NCI-H82 treated with DMSO at 0.1 percent for 48 hours (cell line): ENCODE results near the gene MOSPD3.
A peak's percentile ranks its signal among the peaks of the same experiment; 100 is the strongest.
"Not testable (repeated sequence)": the region's sequence is repeated elsewhere in the genome, so short reads cannot be mapped to it uniquely, and the experiment has no call there.

Experiments
- DNase-seq: peaks from one replicate; lab custom pipeline; 2025; ENCODE audit not compliant: unreplicated experiment; lab: John Stamatoyannopoulos, UW

The MOSPD3 gene

DNA sequence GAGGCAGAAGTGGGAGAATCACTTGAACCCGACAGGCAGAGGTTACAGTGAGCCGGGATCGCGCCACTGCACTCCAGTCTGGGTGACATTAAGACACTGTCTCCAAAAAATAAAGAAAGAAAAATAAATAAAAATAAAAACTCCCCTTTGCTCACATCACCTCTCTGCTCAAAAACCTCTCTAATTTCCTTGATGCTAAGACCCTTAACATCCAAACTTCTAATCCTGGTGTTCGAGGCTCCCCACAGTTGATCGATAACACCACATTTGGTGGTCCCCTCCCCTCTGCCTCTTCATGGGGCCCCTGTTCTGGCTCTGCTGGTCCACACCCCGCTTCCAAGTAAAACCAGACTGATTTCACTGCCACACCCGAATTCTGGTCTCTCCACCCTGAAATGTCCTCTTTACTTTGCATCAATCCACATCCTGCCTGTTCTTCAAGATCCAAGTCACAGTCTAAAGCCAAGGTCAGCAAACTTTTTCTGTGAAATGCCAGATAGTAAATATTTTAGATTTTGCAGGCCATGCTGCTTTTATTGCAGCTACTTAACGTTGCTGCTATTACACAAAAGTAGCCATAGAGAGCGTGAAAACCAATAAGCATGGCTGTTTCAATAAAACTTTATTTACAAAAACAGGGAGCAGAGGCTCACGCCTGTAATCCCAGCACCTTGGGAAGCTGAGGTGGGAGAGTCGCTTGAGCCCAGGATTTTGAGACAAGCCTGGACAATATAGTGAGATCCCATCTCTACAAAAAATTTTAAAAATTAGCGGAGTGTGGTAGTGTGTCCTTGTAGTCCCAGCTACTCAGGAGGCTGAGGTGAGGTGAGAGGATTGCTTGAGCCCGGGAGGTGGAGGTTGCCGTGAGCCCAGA, 11.8 kb downstream of the MOSPD3 start:
- no peak for DNase-seq

DNA sequence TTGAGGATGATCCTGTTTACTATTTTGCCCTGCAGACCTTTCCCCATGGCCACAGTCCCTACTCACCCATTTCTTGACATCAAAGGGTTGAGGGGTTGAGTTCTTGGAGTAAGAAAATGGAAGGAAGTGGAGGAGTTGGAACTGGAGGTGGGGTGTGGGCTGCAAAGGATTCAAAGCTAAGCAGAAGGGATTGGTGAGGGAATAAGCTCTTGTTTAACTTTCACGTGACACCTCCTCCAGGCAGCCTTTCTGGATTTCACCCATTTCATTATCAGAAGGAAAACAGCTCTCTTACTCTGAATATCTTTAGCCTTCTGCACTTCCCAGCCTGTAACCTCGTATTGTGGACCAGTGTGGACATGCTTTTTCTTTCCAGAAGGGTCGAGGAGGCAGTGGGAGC, 13.7 kb downstream of the MOSPD3 start:
- DNase-seq, result no peak

DNA sequence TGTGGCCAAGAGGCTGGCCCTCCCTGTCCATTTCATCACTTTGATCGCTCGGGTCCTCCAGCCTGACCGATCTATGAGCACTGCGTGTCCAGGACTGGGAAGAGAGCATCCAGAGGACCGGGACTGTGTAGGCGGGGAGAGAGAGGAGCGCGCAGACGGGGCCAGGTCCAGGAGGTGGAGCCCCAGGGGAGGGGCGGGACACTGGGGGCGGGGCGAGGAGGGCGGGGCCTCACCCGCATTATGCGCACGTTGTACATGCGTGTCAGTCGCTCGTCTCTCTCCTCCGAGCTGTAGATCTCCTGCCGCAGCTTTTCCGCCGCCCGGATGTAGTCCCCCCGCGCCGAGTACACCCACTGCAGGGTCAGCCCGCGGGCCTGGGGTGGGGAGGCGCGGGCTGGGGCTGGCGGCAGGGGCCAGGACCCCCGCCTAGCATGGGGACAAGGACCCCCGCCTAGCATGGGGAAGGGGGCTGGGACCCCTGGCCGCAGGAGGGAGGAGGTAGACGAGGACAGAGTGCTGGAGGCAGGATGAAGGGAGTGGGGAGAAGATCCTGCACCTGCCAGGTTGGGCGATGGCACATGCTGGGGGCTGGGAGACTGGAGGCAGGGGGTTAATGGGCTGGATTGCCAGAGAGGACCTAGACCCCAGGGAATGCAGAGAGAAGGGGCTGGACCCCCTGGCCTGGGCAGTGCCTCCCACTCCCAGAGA, 14.3 kb downstream of the MOSPD3 start:
- peak; percentile 67 for DNase-seq

DNA sequence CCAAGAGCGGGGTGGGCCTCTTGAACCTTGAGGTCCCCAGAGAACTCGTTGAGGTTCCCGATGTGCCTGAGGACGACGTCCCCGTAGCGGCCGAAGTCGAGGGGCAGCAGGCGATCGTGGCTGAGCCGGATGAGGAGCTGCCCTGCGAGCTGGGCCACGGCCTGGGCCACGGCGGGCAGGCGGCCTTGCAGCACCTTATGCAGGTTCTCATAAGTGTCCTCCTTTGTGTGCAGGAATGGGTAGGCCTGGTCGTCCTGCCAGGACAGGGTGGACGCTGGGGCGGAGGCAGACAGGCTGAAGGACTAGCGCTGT, 14.9 kb downstream of the MOSPD3 start:
- no peak for DNase-seq

DNA sequence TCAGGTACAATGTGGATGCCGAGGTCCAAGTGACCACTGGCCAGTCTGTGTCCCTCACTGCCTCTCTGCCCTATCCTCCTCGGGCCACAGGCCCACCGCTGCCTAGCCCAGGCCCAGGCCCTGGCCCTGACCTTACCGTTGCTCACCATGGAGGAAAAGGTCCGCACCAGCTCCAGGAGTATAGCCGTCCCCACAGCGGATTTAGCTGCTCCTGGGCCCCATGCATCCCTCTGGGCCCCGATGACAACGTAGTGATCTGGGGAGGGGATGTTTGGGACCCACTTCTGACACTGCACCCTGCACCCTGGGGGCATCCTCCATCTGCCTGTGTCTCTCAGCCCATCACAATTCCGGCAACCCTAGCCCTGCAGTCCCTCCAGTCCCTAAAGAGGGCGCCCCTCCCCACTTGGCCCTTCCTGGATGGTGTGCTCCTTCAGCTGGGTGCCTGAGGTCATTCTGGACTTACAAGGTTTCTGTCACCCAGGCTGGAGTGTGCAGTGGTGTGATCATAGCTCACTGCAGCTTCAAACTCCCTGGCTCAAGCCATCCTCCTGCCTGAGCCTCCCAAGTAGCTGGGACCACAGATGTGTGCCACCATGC, 16.9 kb downstream of the MOSPD3 start:
- peak; percentile 27 for DNase-seq

DNA sequence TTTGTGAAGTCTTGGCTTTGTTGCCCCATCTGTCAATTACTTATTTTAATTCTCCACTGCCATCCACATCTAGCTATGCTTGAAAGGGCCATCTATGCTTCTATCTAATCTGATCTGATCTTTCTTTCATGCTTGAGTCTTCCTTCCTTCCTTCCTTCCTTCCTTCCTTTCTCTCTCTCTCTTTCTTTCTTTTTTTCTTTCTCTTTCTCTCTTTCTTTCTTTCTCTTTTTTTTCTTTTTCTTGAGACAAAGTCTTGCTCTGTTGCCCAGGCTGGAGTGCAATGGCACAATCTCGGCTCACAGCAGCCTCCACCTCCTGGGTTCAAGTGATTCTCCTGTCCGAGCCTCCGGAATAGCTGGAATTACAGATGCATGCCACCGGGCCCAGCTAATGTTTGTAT, 17.7 kb downstream of the MOSPD3 start:
- DNase-seq, result no peak

DNA sequence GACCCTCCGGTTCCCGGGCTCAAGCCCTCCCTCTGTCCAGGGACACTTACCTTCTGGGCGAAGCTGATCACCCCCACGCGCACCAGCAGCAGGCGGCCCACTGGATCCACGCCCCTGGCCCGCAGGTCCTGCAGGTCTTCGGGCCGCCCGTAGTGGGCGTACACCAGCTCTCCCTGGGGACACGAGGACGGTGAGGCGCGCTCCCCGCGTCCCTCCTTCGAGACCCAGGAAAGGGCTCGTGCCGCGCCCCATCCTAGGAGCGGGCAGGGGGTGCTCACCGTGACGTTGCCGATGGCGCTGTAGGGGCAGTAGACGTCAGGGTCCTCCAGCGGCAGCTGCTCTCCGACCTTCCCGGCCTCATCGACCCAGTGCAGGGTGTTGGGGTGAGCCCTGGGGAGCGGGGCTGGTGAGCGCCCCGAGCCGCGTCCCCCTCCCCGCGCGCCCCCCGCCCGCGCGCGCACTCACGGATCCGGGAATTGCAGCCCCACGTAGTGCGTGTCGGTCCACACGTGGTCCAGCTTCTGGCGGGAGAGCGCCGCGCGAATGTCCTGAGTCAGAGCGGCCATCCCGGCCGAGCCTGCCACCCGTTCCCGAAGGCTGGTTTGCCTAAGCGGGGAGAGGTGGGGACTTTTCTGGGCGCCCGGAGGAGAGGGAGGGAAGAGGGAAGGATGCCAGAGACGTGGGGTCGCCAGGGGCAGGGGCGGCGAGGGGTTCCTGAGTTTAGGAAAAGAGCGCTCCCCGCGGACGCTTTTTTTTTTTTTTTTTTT, 20.8 kb downstream of the MOSPD3 start:
- no peak for DNase-seq

DNA sequence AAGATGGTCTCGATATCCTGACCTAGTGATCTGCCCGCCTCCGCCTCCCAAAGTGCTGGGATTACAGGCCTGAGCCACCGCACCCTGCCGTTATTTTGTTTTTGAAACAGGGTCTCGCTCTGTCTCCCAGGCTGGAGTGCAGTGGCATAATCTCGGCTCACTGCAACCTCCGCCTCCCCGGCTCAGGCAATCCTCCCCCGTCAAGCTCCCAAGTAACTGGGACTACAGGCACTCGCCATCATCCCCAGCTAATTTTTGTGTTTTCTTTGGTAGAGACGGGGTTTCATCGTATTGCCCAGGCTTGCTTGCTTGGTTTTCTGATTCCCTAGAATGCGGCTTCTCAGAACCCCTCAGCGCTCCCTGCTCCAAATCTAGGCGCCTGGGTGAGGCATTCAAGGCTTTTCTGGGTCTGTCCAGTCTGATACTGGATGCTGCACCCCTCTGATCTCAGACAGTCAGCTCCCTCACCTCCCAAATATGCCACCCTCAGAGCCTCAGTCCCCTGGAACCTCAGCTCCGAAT, 27.7 kb downstream of the MOSPD3 start:
- no peak for DNase-seq

DNA sequence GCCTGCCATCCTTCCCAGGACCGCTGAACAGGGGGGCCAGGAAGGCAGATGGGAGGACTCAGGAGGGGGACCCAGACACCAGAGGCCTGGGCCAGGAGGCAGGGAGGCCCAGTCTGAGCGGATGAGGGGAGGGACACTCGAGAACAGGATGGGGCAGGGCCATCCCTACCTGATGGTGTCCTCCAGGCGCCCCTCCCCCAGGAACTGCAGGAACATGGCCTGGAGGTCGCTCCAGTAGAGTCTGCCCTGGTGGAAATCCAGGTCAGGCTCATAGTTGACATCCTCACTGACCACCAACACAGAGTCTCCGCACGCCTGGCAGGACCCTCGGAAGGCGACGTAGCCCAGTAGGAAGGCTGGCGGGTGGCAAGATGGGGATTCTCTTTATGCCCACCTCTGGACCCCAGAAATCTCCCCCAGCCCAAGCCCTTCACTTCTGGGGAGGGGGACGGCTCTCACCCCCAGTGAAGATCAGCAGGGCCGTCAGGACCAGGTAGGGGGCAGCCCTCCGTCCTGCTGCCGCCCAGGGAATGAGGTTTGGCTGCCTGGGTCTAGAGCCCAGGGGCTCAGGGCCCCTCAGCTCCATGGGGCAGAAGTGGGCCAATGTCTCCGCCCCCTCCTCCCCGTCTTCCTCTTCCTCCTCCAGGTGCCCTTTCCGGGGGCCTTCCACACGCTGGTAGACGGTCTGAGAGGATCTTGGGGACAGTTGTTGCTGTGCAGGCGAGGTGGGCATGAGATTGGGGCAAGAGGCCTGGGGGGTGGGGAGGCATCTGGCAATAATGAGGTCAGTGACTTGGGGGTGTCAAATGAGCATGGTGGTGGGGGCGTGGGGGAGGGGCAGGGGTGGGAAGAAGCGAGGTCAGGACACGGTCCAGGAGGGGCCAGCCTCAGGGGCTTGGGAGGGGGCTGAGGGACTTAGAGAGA, 28.4 kb downstream of the MOSPD3 start:
- DNase-seq, result no peak

DNA sequence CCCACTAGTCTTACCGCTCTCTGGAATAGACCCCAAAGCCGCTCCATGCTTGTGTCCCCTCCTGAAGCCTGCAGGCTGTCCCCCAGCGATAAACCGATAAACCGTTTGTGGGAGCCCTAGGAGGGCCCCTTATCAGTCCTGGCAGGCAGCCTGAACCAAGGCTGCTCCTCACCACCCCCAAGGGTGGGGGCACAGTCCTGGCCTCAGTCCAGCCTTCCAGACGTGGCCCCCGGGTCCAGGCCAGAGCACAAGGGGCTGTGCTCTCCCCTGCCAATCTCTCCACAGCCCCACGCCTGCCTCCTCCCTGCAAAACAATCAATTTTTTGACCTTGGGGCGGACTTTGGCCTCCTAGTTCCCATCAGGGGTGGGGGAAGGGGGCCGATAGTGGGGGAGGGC, 29.1 kb downstream of the MOSPD3 start, which contains the start of gene TFR2:
TFR2 (minus strand) TSS at position 90 of the 397 bp plus-strand sequence; CDS start at position 47, 43 bp downstream.
- no peak for DNase-seq

DNA sequence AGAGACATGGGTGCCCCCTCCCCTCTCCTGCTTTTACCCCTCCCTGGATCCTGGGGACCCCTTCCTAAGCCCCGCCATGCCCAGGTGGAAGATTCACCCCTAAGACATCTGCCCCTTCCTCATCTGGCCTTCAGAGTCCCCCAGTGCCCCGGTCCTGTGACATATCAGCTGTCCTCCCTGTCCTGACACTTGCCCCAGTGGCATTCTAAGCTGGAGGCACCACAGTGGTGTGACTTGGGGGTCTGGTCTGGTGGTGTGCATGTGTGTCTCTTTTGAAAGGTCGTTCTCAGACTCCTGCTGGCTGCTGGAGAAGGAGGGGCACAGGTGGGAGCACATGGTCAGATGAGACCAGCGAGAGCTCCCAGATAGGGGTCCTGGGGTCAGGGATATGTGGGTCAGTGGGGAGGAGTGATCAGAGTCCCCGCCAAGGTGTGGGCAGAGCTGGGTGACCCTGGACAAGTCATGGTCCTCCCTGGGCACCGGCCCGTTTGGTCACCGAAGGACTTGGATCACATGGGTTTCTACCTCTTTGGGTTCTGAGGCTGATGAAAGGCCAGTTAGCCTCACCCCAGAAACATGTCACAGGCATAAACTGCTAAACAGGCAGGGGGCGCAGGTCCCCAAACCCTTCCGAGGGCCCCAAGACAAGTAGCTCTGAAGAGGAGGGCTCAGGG, 29.7 kb downstream of the MOSPD3 start:
- DNase-seq, result no peak

DNA sequence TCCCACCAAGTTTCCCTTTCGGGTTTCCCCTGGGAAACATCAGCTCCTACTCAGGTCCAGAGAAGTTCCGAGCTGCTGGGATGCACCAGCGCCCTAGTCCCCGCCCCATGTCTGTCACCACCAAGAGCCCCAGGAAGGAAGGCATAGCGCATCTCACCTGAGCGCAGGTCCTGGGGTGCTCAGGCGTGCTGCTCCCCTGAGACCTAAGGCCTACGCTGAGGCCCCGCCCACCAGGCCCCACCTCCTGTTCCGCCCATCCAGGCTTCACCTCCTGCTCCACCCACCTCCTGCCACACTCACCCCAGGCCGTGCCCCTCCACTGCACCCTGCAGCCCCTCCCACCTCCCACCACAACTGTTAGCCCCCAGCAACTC, 30.2 kb downstream of the MOSPD3 start:
- no peak for DNase-seq

DNA sequence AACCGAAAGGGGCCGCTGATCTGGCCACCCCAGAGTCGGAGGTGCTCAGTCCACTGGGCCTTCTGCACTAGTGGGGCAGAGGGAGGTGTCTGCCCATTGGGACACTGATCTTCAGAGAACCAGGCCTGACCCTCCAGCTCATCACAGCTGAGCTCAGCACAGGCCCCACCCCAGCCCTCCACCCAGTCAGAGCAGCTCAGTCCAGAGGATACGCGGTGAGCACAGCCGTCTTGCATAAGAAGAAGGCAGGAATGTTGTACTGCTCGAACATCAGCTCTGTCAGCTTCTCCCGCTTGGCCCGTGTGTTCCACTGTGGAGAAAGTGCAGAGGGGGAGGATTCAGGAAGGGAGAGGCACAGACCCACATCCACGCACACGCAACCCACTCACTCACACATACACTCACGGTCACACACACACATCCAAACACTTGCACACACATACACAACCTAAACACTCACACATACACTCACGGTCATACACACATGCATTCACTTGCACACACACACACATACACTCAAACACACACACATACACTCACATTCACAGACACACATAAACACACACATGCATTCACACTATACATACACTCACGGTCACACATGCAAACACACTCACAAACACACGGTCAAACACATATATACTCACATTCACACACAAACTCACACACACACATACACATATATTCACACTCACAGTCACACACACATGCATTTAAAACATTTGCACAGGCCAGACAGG, 37.7 kb downstream of the MOSPD3 start:
- no peak for DNase-seq

DNA sequence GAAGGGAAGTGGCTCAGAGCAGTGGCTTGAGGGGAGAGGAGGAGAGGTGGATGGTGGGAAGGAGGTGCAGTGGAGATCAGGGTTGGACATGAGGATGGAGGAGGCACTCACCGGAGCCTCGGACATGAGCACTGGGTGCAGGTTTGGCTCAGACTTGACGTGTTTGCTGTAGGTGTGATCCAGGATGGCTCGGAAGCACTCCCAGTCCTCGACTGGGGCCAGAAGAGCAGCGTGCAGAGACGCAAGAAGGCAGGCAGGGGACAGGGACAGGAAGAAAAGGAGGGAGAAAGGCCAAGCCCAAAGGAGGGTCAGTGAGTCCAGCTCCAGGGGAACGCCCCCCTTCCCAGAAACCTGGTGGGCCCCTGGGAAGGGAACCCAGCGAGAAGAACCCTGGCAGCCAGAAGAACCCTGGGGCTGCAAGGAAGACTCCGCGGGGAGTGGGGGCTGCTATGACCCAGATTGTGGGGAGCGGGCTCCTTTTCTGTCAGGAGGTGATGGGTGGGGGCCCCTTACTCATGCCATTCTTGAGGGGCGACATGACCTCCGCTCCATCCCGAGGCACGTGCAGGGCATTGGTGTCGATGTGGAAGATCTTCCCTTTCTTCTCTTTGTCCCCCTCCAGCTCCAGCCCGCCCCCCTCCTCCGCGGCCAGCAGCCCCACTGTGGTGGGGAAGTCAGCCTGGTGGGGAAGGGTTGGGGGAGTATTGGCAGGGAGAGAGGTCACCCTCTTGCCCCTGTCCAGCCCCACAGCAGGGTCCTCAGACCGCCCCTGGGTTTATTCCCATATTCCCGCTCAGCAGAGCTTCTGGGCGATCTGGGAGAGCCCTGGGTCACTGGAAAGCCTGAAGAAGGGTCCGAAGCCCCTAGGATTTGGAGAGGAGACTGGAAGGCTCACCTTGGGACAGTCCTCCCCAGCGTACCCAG, 42.8 kb downstream of the MOSPD3 start:
- no peak for DNase-seq

DNA sequence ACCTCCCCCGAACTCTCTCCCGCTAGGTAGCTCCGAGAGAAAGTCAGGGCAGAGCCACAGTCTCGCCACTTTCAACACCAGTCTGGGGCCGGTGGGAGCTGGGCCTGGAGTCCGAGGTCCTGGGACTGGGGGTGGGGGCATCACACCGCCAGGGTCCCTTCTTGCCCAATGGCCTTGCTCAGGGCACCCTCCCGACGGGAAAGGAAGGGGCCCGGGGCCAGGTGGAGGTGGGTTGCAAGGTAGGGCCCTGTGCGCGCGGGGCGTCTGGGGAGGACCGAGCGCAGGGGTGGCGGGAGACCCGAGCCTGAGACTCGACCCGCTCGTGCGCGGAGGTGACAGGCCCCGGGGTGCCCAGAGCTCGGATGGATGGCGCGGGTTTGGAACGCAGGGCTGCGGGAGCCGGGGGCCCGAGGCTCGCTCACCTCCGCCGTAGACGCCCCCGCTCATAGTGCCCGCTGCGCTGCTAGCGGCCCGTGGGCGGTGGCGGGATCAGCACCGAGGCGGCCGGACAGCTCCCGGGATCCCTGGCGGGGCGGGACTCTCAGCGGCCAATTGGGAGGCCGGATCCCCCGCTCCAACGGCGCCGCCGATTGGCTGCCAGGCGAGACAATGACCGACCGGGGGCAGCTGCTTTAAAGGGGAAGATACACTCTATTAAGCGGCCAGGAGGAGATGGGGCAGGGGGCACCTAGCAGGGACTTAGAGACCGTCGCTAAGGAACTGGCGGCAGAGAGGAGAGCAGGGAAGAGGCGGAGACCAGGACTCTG, 43.8 kb downstream of the MOSPD3 start, which contains the start of gene ACTL6B:
ACTL6B (minus strand) TSS at position 541 of the 767 bp plus-strand sequence; CDS start at position 447, 94 bp downstream.
- DNase-seq, result peak; percentile 58

DNA sequence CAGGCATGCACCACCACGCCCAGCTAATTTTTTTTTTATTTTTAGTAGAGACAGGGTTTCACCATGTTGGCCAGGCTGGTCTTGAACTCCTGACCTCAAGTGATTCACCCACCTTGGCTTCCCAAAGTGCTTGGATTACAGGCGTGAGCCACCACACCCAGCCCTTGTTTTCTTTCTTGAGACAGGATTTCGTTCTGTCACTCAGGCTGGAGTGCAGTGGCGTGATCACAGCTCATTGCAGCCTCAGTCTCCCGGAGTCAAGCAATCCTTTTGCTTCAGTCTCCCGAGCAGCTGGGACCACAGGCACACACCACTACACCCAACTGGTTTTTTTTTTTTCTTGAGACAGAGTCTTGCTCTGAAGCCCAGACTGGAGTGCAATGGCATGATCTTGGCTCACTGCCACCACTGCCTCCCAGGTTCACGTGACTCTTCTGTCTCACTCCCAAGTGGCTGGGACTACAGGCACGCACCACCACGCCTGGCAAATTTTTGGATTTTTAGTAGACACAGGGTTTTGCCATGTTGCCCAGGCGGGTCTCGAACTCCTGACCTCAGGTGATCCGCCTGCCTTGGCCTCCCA, 49.9 kb downstream of the MOSPD3 start:
- DNase-seq, result not testable (repeated sequence)
